Endothelial cell of umbilical vein (primary cell): ENCODE measurements around the gene CLEC2L. TPM values are rescaled to one million over a fixed set of nuclear protein-coding genes. Genes with fewer than 3 reads are reported as not detected.

Experiments used
- BruUV-seq: library from RNA; stranded (reverse); fragments of 400-500 nt; replicated peaks from 2 replicates; lab custom pipeline; 2021; lab: Mats Ljungman, UMichigan
- CTCF ChIA-PET: fragments of 300-600, 350-600 bp; sonication (Branson Sonifier 250); formaldehyde crosslinking; loops from one replicate; lab custom pipeline; 2021; ENCODE audit warnings: antibody characterized with exemption, inconsistent platforms; lab: Charles Lee
- POLR2A ChIA-PET: fragments of 300-600, 350-600 bp; sonication (Branson Sonifier 250); formaldehyde crosslinking; loops from one replicate; lab custom pipeline; 2021; ENCODE audit warnings: antibody characterized with exemption, inconsistent platforms; lab: Charles Lee
- DNase-seq: peaks from one replicate; pipeline ENCODE4 v3.0.0-alpha.2; 2011; ENCODE audit warnings: low read depth, low spot score
- FAIRE-seq: peaks from 2 replicates; lab custom pipeline; 2011; peaks lifted over from hg19 to GRCh38; lab: Jason Lieb, UNC
- H2AFZ ChIP-seq: 2 replicates; pipeline ENCODE4 v1.6.0; 2012; ENCODE audit warnings: low read depth, low read length, control low read depth, inconsistent platforms
- H3K27ac ChIP-seq: 2 replicates; pipeline ENCODE4 v1.5.1; 2011; ENCODE audit warnings: low read depth, mild to moderate bottlenecking, control low read depth, low read length, moderate library complexity; ENCODE audit not compliant: insufficient read depth
- H3K27me3 ChIP-seq, 2 experiments: 2 replicates each; pipeline versions ENCODE4 v1.6.0 to v1.6.1; 2011; ENCODE audit warnings: low read length in 2 of 2, mixed read lengths in 1 of 2; ENCODE audit not compliant: control insufficient read depth in 2 of 2, insufficient read depth in 2 of 2
- H3K36me3 ChIP-seq, 2 experiments: 2 replicates in 1 of 2; 3 replicates in 1 of 2; pipeline ENCODE4 v1.5.1; 2011; ENCODE audit warnings: low read length in 2 of 2, mild to moderate bottlenecking in 1 of 2, moderate library complexity in 1 of 2; ENCODE audit not compliant: control insufficient read depth in 2 of 2, insufficient read depth in 2 of 2; ENCODE audit errors: extremely low read depth in 1 of 2
- H3K4me1 ChIP-seq: 3 replicates; pipeline ENCODE4 v1.5.1; 2011; ENCODE audit warnings: mild to moderate bottlenecking, low read length; ENCODE audit not compliant: control insufficient read depth, insufficient read depth; ENCODE audit errors: extremely low read depth
- H3K4me2 ChIP-seq: 2 replicates; pipeline ENCODE4 v1.6.1; 2011; ENCODE audit warnings: low read length, control low read depth, mixed read lengths; ENCODE audit not compliant: insufficient read depth
- H3K4me3 ChIP-seq, 3 experiments: fragments of 200-600 bp in 1 of 3; sonication (generic), shearing (Covaris generic) in 1 of 3; replicated peaks in 1 of 3; 2 replicates each; pipeline ENCODE4 v1.5.1; 2011 to 2016; ENCODE audit warnings: control low read depth in 3 of 3, low read length in 3 of 3, mild to moderate bottlenecking in 2 of 3, inconsistent platforms in 1 of 3, low read depth in 1 of 3, moderate library complexity in 1 of 3; ENCODE audit not compliant: insufficient read depth in 1 of 3
- H3K79me2 ChIP-seq: 2 replicates; pipeline ENCODE4 v1.6.0; 2012; ENCODE audit warnings: low read length, inconsistent platforms; ENCODE audit not compliant: control insufficient read depth, insufficient read depth
- H3K9ac ChIP-seq: replicated peaks from 2 replicates; pipeline ENCODE3; 2011; ENCODE audit warnings: low read length, control low read depth; ENCODE audit not compliant: insufficient read depth; ENCODE audit errors: extremely low read depth
- H3K9me1 ChIP-seq: replicated peaks from 3 replicates; pipeline ENCODE4 v1.6.0; 2011; ENCODE audit warnings: mild to moderate bottlenecking, low read length; ENCODE audit not compliant: control insufficient read depth, insufficient read depth; ENCODE audit errors: extremely low read depth
- H3K9me3 ChIP-seq: replicated peaks from 2 replicates; pipeline ENCODE4 v1.5.1; 2012; ENCODE audit warnings: low read length, inconsistent platforms; ENCODE audit not compliant: control insufficient read depth, insufficient read depth
- H4K20me1 ChIP-seq: replicated peaks from 2 replicates; pipeline ENCODE3; 2011; ENCODE audit warnings: mild to moderate bottlenecking, low read length; ENCODE audit not compliant: control insufficient read depth, insufficient read depth; ENCODE audit errors: extremely low read depth
- EZH2 ChIP-seq: IDR thresholded peaks from 2 replicates; pipeline ENCODE4 v1.6.1; 2012; ENCODE audit warnings: borderline replicate concordance, low read depth, mild to moderate bottlenecking, moderate library complexity, low read length, inconsistent platforms; ENCODE audit not compliant: severe bottlenecking
- FOS ChIP-seq: IDR thresholded peaks from 2 replicates; pipeline ENCODE4 v1.6.1; 2011; ENCODE audit warnings: mild to moderate bottlenecking, low read length, moderate library complexity, borderline replicate concordance; ENCODE audit not compliant: insufficient read depth
- GATA2 ChIP-seq: IDR thresholded peaks from 2 replicates; pipeline ENCODE4 v1.7.0; 2011; ENCODE audit warnings: low read depth, mild to moderate bottlenecking, moderate library complexity, mixed read lengths, low read length; ENCODE audit not compliant: insufficient read length, insufficient read depth
- JUN ChIP-seq: IDR thresholded peaks from 2 replicates; pipeline ENCODE4 v1.6.1; 2011; ENCODE audit warnings: borderline replicate concordance, low read depth; ENCODE audit not compliant: insufficient read length, insufficient read depth
- MYC ChIP-seq: IDR thresholded peaks from one replicate; pipeline ENCODE4 v1.6.1; 2011; ENCODE audit warnings: mild to moderate bottlenecking, low read depth, low read length
- POLR2A ChIP-seq: IDR thresholded peaks from 2 replicates; pipeline ENCODE4 v1.6.1; 2012; ENCODE audit warnings: low read depth, mild to moderate bottlenecking, control low read depth, low read length
- POLR2AphosphoS5 ChIP-seq: IDR thresholded peaks from 2 replicates; pipeline ENCODE4 v1.6.1; 2012; ENCODE audit warnings: low read depth, mild to moderate bottlenecking, control low read depth, low read length, moderate library complexity; ENCODE audit not compliant: insufficient read depth
- dilution Hi-C: fragments of 300-500 bp; cut with MboI; formaldehyde crosslinking; loops from one replicate; pipeline ENCODE4 v1.15.0; 2019; ENCODE audit warnings: low sequenced_read_pairs; ENCODE audit not compliant: extremely low pct_ligation_motif_present
- intact Hi-C: fragments of 100-400 bp; cut with micrococcal nuclease; formaldehyde crosslinking; loops from one replicate; pipeline ENCODE4 v1.10.0; 2022
- polyA plus RNA-seq, 4 experiments: library from polyadenylated mRNA; depleted of rRNA in 3 of 4; stranded (reverse) in 3 of 4; unstranded in 1 of 4; fragments of >200 nt; gene quantifications; 2 replicates each; pipeline versions ENCODE4 v1.2.1 to v1.2.3, GENCODE V29; 2011 to 2012; ENCODE audit warnings: missing spikeins in 1 of 4
- total RNA-seq: library from RNA; stranded (reverse); gene quantifications from 2 replicates; pipeline ENCODE4 v1.2.3, GENCODE V29; 2021
- TF ChIP-seq, protein P1 (sequence below), 2 donors: IDR thresholded peaks; 1 replicate in 1 of 2; 2 replicates in 1 of 2; pipeline ENCODE4 v1.5.1; 2011; ENCODE audit warnings: low read length in 2 of 2, mild to moderate bottlenecking in 2 of 2, moderate library complexity in 2 of 2, control low read depth in 1 of 2, inconsistent platforms in 1 of 2, low read depth in 1 of 2; ENCODE audit not compliant: insufficient read depth in 1 of 2; ENCODE audit errors: extremely low read depth in 1 of 2
- TF ChIP-seq, protein P2 (sequence below): IDR thresholded peaks from 2 replicates; pipeline ENCODE4 v1.6.1; 2011; ENCODE audit not compliant: insufficient read depth, insufficient read length

CLEC2L gene
- total and polyA plus RNA-seq, 2 donors (not counting 3 experiments of a cell fraction or from before 2014, with no cell fraction given), result not detected

DNA sequence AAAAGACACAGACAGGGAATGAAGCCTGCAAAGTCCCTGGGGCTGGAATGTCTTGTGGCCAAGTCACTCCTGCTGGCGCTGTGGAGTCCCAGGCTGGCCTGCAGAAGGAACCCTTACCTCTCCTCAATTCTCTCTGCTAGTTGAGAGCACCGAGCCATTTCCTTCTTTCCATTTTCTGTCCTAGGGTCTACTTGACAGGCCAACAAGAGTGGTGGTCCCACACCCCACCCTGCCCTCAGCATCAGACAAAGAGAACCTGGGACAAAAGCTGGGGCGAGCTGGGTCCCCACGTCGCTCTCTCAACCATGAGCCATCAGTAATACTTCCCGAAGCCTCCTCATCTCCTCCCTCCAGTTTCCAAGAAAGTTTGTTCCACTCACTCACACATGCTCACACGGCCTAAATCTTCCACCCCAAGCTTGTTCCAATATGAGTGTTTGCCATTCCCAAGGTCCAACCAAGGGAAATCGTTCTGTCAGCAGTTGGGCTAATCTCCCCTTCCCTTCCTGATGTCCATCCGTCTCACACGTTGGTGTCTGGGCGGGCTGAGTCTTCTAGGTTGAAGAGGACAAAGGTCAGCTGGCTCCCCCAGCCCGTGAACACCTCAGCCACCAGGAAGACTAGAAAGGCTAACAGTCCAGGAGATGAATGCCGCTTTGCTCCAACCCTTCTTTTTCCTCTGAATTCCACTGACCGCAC, 44.3 kb downstream of the CLEC2L start:
- Histone ChIP-seq H4K20me1 (no peaks in the 10 kb centered on the region), H3K27ac (no peak overlapping the region), H3K4me2 (no peak overlapping the region), H3K9me1 (no peaks in the 10 kb centered on the region), H2AFZ (no peak overlapping the region), H3K9me3 (no peaks in the 10 kb centered on the region), H3K36me3 (peaks cover 2 to 3% of the 10 kb centered on the region in 2 experiments), H3K27me3 (no peaks in the 10 kb centered on the region), H3K79me2 (no peaks in the 10 kb centered on the region), H3K4me1 (no peaks in the 10 kb centered on the region), H3K4me3 (no peak overlapping the region), H3K9ac (no peak overlapping the region)
- no peak for FAIRE-seq
- no peak for DNase-seq
- ChIA-PET CTCF (no interaction called here), POLR2A (no interaction called here)
- no TSS peak for BruUV-seq
- TF ChIP-seq POLR2AphosphoS5 (no peak), JUN (no peak), GATA2 (no peak), MYC (no peak), EZH2 (no peak), FOS (no peak), POLR2A (no peak)
- TF ChIP-seq, protein P1, sequence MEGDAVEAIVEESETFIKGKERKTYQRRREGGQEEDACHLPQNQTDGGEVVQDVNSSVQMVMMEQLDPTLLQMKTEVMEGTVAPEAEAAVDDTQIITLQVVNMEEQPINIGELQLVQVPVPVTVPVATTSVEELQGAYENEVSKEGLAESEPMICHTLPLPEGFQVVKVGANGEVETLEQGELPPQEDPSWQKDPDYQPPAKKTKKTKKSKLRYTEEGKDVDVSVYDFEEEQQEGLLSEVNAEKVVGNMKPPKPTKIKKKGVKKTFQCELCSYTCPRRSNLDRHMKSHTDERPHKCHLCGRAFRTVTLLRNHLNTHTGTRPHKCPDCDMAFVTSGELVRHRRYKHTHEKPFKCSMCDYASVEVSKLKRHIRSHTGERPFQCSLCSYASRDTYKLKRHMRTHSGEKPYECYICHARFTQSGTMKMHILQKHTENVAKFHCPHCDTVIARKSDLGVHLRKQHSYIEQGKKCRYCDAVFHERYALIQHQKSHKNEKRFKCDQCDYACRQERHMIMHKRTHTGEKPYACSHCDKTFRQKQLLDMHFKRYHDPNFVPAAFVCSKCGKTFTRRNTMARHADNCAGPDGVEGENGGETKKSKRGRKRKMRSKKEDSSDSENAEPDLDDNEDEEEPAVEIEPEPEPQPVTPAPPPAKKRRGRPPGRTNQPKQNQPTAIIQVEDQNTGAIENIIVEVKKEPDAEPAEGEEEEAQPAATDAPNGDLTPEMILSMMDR (IDR thresholded peaks at IDR 0.05; ENCODE audit: extremely low read depth in 1 of 2, insufficient read depth in 1 of 2, low read depth in 1 of 2, low read length in 2 of 2), result no peak
- TF ChIP-seq, protein P2, sequence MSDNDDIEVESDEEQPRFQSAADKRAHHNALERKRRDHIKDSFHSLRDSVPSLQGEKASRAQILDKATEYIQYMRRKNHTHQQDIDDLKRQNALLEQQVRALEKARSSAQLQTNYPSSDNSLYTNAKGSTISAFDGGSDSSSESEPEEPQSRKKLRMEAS, result no peak
- dilution Hi-C loops, result no loop called here
- intact Hi-C loops, result no loop called here
